ENCODE measurements around the gene CNIH3. TPM values are rescaled to one million over a fixed set of nuclear protein-coding genes. Genes with fewer than 3 reads are reported as not detected.

CNIH3 gene
- total and polyA plus RNA-seq, 8 donors = 2.0 to 10.5 (median 3.6) TPM

- Histone ChIP-seq H3K36me3 (no peaks in the 10 kb centered on the region), H3K4me1 (peaks cover 0 to 6% (median 0%) of the 10 kb centered on the region in 3 donors), H3K9me3 (no peaks in the 10 kb centered on the region), H3K27me3 (no peaks in the 10 kb centered on the region), H3K4me3 (no peak overlapping the region), H3K27ac (no peak overlapping the region)
- no peak for FAIRE-seq
- ATAC-seq = peak in 3 of 4 donors; percentile 26 to 49 (median 41)
- DNase-seq = no peak
- TF ChIP-seq CTCF (IDR thresholded peaks at IDR 0.05) = no peak
- 66 to 67% methylated on average over 16 of the region's 16 CpGs for WGBS, 2 donors
- intact Hi-C loops (cut with DNase I) = no loop called here
These were observed 120.7 kb downstream of the CNIH3 start for GRCh38 chr1:224736619-224737352.

GRCh38 chr1:224737353-224737727 lies 121.2 kb downstream of the CNIH3 start:
- Histone ChIP-seq H3K27me3 (no peaks in the 10 kb centered on the region), H3K9me3 (no peaks in the 10 kb centered on the region), H3K4me1 (peaks cover 0 to 4% (median 0%) of the 10 kb centered on the region in 3 donors), H3K27ac (no peak overlapping the region), H3K4me3 (no peak overlapping the region), H3K36me3 (no peaks in the 10 kb centered on the region)
- intact Hi-C loops (cut with DNase I) = no loop called here
- 82 to 84% methylated on average over 10 of the region's 10 CpGs for WGBS, 2 donors
- no peak for TF ChIP-seq CTCF (IDR thresholded peaks at IDR 0.05)
- no peak for FAIRE-seq
- DNase-seq = no peak
- no peak for ATAC-seq

- 84 to 89% methylated on average over 12 of the region's 12 CpGs for WGBS, 2 donors
- Histone ChIP-seq H3K4me3 (no peak overlapping the region), H3K27me3 (no peaks in the 10 kb centered on the region), H3K4me1 (peaks cover 0 to 2% (median 0%) of the 10 kb centered on the region in 3 donors), H3K9me3 (no peaks in the 10 kb centered on the region), H3K36me3 (no peaks in the 10 kb centered on the region), H3K27ac (no peak overlapping the region)
- DNase-seq = no peak
- TF ChIP-seq CTCF (IDR thresholded peaks at IDR 0.05) = no peak
- FAIRE-seq = no peak
- intact Hi-C loops (cut with DNase I) = no loop called here
- ATAC-seq = no peak
These were observed 123.3 kb downstream of the CNIH3 start for GRCh38 chr1:224739303-224739996.

GRCh38 chr1:224739997-224740684 lies 124.0 kb downstream of the CNIH3 start:
- Histone ChIP-seq H3K27ac (no peak overlapping the region), H3K36me3 (no peaks in the 10 kb centered on the region), H3K4me1 (peaks cover 0 to 2% (median 0%) of the 10 kb centered on the region in 3 donors), H3K4me3 (no peak overlapping the region), H3K27me3 (no peaks in the 10 kb centered on the region), H3K9me3 (no peaks in the 10 kb centered on the region)
- ATAC-seq (no peak), DNase-seq (no peak), FAIRE-seq (no peak)
- 84 to 88% methylated on average over 7 of the region's 7 CpGs for WGBS, 2 donors
- intact Hi-C loops (cut with DNase I) = no loop called here
- TF ChIP-seq CTCF (IDR thresholded peaks at IDR 0.05) = no peak
